ENCODE results near the gene BDH1. TPM values are rescaled to one million over a fixed set of nuclear protein-coding genes. Genes with fewer than 3 reads are reported as not detected.

The BDH1 gene
- total RNA-seq, 1 donor from 2014 or later, result 90.0 TPM

DNA sequence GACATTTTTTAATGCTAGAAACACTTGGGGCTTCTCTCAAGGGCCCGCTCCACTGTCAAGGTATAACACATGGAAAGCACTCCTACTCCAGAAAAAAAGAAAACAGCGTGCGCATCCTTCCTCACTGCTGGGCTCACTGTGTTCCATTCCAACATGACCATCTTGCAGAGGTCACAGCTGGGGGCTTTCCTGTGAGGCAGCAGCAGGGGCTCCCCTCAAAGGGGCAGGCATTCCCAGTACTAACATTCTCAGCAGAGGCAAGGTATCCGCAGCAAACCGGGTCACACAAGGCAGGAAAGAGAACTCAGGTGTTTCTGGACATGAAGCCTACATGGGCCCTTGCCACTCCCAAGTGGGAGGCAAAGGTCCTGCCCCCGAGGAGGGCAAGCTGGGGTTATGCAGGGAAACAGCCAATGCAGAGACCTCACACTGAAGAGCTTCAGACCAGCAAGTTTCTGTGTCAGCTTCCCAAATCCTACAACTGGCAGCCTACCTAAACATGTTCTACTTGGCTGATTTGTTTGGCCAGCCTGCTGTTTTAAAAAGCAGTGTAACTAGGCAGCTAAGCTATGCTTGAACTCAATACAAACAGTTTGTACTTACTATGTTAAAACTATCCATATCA lies 6.4 kb downstream of the BDH1 start:
- H3K9me3 ChIP-seq (replicated peaks), result no peaks in the 10 kb centered on the region
- intact Hi-C loops (cut with micrococcal nuclease), result no loop called here
- H3K4me3 ChIP-seq, result no peak overlapping the region
- DNase-seq, result no peak
- TF ChIP-seq CTCF (IDR thresholded peaks at IDR 0.05; ENCODE audit: borderline replicate concordance), result no peak
- peak overlapping the region; percentile 64 for H3K27ac ChIP-seq (replicated peaks)
- H3K27me3 ChIP-seq (ENCODE audit: low read depth), result no peaks in the 10 kb centered on the region
- no peaks in the 10 kb centered on the region for H3K36me3 ChIP-seq
- H3K4me1 ChIP-seq, result peaks cover 22% of the 10 kb centered on the region

- no peak overlapping the region for H3K4me3 ChIP-seq
- H3K9me3 ChIP-seq (replicated peaks), result no peaks in the 10 kb centered on the region
- no peak overlapping the region for H3K27ac ChIP-seq (replicated peaks)
- peaks cover 12% of the 10 kb centered on the region for H3K4me1 ChIP-seq
- intact Hi-C loops (cut with micrococcal nuclease), result no loop called here
- H3K27me3 ChIP-seq (ENCODE audit: low read depth), result no peaks in the 10 kb centered on the region
- H3K36me3 ChIP-seq, result no peaks in the 10 kb centered on the region
- no peak for TF ChIP-seq CTCF (IDR thresholded peaks at IDR 0.05; ENCODE audit: borderline replicate concordance)
- no peak for DNase-seq
Measured at GRCh38 chr3:197547306-197548011, 8.3 kb downstream of the BDH1 start.

DNA sequence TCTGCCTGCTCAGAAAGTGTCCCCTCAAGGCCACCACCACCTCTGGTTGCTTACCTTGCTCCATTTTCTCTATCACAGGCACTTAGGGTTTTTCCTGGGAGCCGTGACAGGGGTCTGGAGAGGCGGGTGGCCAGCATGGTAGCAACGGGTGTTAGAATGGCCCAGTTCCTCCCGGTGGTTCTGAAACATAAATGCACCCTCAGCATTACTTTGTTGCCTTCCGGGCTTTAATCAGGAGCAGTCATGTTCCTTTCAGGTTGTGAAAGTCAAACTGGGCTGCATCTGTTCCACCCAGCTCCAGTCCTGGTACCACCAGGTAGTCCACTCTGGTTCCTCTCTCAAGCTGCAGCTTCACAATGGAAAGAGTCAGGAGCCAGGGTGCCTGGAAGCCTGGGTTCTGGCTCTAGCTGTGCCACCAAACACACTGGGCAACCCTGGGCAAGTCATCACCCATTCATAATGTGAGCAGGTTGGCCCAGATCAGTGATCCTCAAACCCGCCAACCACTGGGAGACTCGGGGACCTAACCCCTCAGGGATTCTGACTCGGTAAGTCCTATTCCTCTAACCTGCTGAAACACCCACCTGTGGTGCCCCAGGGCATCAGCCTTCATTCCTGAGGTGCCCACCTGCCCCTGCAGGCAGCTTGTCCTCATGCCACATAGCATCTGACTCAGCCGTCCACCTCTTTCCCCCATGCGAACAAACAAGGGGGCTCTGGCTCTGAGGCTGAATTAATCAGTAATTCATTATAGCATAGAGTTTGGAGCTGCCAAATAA lies 9.3 kb downstream of the BDH1 start:
- H3K27me3 ChIP-seq (ENCODE audit: low read depth), result no peaks in the 10 kb centered on the region
- peaks cover 18% of the 10 kb centered on the region for H3K4me1 ChIP-seq
- no peak for DNase-seq
- H3K27ac ChIP-seq (replicated peaks), result no peak overlapping the region
- no peak overlapping the region for H3K4me3 ChIP-seq
- H3K36me3 ChIP-seq, result no peaks in the 10 kb centered on the region
- intact Hi-C loops (cut with micrococcal nuclease), result no loop called here
- no peaks in the 10 kb centered on the region for H3K9me3 ChIP-seq (replicated peaks)
- no peak for TF ChIP-seq CTCF (IDR thresholded peaks at IDR 0.05; ENCODE audit: borderline replicate concordance)

GRCh38 chr3:197545571-197545970 lies 10.2 kb downstream of the BDH1 start:
- no peak for DNase-seq
- TF ChIP-seq CTCF (IDR thresholded peaks at IDR 0.05; ENCODE audit: borderline replicate concordance), result no peak
- Histone ChIP-seq H3K27ac (replicated peaks) (no peak overlapping the region), H3K9me3 (replicated peaks) (no peaks in the 10 kb centered on the region), H3K4me1 (peaks cover 15% of the 10 kb centered on the region), H3K36me3 (no peaks in the 10 kb centered on the region), H3K27me3 (ENCODE audit: low read depth) (no peaks in the 10 kb centered on the region), H3K4me3 (no peak overlapping the region)
- intact Hi-C loops (cut with micrococcal nuclease), result no loop called here

DNA sequence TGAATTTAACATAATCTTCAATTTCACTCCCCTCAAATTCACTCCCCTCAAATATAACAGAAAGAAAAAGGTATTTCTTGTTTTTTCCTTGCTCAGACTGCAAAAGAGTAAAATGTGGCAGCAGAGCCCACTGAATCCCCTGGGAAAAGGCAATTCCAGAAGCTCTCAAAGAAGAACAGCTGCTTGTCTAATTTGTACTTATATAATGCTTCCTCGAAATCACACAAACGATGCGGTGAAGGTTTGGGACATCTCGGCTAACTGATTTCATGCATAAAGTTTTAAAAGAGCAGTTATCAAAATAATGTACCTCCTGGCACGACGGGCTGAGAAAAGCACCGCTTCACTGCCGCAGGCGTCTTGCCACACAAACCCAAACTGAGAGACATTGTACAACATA lies 10.7 kb downstream of the BDH1 start:
- Histone ChIP-seq H3K27me3 (ENCODE audit: low read depth) (no peaks in the 10 kb centered on the region), H3K36me3 (no peaks in the 10 kb centered on the region), H3K4me1 (peaks cover 10% of the 10 kb centered on the region), H3K9me3 (replicated peaks) (no peaks in the 10 kb centered on the region), H3K27ac (replicated peaks) (no peak overlapping the region), H3K4me3 (no peak overlapping the region)
- TF ChIP-seq CTCF (IDR thresholded peaks at IDR 0.05; ENCODE audit: borderline replicate concordance), result no peak
- DNase-seq, result no peak
- intact Hi-C loops (cut with micrococcal nuclease), result no loop called here

Data from left ventricle myocardium inferior (tissue), 1 donor.